NCI-H524 treated with DMSO at 0.1 percent for 48 hours (cell line): Measurements from ENCODE around the gene ASCC2.
"Not testable (repeated sequence)": the region's sequence is repeated elsewhere in the genome, so short reads cannot be mapped to it uniquely, and the experiment has no call there.

Experiments
- DNase-seq: peaks from one replicate; lab custom pipeline; 2025; lab: John Stamatoyannopoulos, UW

ASCC2 gene

GRCh38 chr22:29837741-29838598 is at the start of gene ASCC2:
Gene ASCC2, minus strand, starts transcription at chr22:29838274. Its CDS starts 5,949 bp downstream, at chr22:29832325.
- peak; percentile 84 for DNase-seq

GRCh38 chr22:29887358-29887757 is 49.3 kb upstream of the ASCC2 start:
- no peak for DNase-seq

- DNase-seq = no peak
These were observed 48.5 kb upstream of the ASCC2 start for GRCh38 chr22:29886596-29886995.

DNA sequence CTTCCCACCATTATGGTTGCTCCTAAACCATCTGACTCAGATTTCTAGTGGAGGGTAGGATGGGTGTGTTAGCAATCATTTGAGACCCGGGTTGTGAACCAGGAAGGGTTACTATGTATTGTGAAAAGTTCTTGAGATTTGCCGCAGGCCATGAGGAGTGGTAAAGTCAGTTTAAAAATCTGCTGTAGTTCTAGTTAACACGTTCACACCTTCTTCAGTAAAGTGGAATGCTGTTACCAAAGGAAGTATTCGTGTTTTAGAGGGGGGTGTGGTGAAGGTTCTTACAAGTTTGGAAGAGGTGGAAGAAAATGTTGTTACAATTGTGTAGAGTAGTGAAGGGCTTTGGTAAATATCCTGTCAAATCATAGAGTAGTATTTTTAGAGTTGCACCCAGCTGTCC is 47.5 kb upstream of the ASCC2 start:
- DNase-seq = no peak

DNA sequence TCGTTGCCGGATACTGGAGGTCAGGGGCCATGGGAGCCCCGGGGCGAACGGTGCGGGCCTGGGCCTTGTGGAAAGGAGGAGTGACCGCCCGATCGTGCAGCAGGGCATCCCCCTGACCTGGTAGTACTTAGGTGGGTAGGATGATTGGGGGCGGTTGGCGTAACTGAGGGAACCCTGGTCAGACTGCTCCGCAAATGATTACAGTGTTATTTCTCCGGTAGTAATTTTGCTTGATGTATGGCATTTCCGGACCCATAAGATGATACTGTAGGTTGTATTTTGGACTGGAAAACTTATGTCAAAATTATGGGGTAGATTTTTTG is 45.7 kb upstream of the ASCC2 start:
- no peak for DNase-seq

GRCh38 chr22:29883045-29883774 is 45.1 kb upstream of the ASCC2 start, which contains the start of gene MTMR3:
Gene MTMR3, plus strand, starts transcription at chr22:29883174. Its CDS starts 87,886 bp downstream, at chr22:29971060.
- DNase-seq = no peak

DNA sequence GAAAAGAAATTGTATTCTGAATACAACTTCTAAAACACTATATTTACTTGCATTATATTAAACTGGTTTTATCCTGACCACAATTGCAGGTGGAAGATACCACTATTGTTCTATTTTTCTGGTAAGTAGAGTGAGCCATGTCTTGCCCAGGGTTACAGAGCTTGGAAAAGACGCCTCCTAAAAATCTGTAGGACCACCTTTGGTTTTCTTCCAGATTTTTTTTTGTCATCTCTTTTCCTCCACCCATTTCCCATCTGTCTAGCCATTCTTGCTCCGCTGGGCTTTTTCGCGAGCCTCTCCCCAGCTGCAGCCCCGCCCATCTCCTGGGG is 44.6 kb upstream of the ASCC2 start:
- peak; percentile 74 for DNase-seq

DNA sequence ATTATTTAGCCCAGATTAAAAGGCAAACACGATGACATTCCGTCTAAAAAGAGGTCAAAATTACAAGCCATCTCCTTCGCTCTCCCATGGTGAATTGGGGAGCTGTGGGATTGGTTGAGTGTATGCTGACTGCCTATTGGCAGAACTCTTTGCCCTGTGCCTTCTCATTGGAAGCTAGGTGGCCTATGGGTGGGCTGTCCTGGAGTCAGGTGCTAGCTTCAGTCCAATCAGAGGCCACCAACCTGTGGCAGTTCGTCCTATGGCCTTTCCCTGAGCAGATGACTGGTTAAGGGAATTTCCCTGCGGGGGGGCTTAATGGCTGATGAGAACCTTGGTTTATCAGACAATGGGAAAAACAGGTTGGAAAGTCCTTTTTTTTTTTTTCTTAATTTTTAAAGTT is 41.7 kb upstream of the ASCC2 start:
- DNase-seq = no peak

GRCh38 chr22:29877620-29878019 is 39.5 kb upstream of the ASCC2 start:
- DNase-seq = no peak

- no peak for DNase-seq
These were observed 35.9 kb upstream of the ASCC2 start for GRCh38 chr22:29873943-29874342.

- DNase-seq = no peak
These were observed 34.9 kb upstream of the ASCC2 start for GRCh38 chr22:29872989-29873388.

DNA sequence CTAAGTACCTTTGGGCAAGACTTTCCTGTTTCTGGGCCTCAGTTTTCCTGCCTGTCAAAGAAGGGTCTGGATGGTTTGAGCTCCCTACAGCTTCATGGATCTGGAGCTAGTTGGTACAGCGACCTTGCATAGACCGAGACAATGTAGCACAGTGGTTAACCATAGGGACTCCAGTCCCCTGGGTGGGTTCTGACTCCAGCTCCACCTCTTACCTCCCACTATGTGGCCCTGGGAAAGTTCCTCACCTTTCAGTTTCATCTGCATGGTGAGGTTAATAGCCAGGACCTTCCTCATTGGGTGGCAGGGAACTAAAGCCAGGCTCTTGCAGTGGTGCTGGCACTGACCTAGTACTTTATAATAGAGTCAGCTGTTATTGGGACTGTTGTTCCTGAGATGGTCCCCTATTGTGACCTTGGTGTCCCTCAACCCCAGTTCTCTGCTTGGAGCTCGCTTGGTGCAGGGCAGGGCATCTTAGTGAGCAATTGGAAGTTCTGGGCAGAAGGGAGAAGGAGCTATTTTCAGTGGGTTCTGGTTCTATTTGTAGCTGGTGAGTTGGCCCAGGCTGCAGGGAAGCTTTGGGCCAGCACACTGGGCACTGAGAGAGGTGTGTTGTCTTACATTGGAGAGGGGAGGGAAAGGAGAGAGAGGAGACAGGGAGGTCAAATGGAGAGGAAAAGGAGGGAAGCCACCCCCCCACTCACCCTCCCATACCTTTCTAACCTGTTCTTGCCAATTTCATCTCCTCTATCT is 34.2 kb upstream of the ASCC2 start:
- no peak for DNase-seq

DNA sequence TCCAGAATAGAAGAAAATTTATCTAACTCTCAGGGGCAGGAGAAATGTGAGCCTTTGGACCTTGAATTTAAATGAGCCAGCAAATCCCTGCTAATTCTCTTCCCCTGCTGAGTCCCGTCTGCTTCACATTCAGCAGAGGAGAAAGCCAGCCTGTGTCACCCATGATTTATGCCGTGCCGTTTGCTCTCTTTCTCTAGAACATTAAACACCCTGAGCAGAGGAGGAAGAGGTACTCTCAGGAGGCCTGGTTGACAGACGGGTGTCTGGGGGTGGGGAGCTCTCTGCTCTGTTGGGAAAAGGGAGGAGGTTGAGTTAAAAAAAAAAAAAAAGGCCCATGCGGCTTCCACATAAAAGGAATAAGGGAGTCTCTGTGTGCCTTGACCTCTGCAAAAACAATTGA is 33.6 kb upstream of the ASCC2 start:
- DNase-seq = peak; percentile 93

GRCh38 chr22:29870574-29870973 is 32.5 kb upstream of the ASCC2 start:
- DNase-seq = no peak

- DNase-seq = no peak
These were observed 29.8 kb upstream of the ASCC2 start for GRCh38 chr22:29867851-29868250.

DNA sequence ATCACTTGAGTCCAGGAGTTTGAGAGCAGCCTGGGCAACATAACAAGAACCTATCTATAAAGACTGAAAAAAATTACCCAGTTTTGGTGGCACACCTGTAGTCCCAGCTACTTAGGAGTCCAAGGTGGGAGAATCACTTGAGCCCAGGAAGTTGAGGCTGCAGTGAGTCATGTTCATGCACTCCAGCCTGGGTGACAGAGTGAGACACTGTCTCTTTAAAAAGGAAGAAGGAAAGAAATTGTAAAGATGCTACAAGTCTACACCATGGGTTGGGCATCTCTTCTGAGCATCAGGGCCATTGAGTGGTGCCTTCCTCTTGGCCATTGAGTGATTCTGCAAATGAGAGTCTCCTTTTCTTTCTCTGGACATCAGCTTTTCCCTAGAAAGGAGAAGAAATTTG is 29.2 kb upstream of the ASCC2 start:
- no peak for DNase-seq

DNA sequence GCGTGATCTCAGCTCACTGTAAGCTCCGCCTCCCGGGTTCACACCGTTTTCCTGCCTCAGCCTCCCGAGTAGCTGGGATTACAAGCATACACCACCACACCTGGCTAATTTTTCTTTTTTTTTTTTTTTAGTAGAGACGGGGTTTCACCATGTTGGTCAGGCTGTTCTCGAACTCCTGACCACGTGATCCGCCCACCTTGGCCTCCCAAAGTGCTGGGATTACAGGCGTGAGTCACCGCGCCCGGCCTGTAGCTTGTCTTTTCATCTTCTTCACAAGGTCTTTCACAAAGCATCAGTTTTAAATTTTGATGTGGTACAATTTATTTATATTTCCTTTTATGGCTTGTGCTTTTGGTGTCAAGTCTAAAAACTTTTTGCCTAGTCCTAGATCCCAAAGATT is 27.5 kb upstream of the ASCC2 start:
- DNase-seq = not testable (repeated sequence)

DNA sequence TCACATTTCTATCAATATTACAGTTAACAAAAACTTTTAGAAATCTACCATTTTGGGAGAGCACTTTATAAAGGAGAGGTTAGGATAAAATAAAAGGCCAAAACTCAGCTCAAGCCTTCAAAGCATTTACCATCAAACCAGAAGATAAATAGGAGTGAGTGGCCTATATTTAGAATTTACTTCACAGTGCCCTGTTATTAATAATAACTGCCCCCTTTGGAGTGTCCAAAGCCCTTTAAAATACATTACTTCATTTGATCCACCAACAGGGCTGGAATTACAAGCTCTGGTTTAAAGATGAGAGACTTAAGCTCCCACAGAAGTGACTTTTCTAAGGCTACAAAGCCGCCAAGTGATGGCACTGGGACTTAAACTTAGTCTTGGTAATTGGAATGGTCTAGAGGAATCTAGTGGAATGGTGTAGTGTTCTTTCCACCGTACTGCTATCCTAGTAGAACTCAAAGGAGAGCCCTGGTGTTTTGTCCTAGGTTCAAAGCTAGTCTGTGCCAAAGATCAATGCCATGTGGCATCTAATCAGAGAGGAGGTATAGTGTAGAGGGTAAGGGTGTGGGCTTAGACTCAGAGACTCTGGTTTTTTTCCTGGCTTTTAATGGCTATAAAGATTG is 23.7 kb upstream of the ASCC2 start:
- DNase-seq = no peak

DNA sequence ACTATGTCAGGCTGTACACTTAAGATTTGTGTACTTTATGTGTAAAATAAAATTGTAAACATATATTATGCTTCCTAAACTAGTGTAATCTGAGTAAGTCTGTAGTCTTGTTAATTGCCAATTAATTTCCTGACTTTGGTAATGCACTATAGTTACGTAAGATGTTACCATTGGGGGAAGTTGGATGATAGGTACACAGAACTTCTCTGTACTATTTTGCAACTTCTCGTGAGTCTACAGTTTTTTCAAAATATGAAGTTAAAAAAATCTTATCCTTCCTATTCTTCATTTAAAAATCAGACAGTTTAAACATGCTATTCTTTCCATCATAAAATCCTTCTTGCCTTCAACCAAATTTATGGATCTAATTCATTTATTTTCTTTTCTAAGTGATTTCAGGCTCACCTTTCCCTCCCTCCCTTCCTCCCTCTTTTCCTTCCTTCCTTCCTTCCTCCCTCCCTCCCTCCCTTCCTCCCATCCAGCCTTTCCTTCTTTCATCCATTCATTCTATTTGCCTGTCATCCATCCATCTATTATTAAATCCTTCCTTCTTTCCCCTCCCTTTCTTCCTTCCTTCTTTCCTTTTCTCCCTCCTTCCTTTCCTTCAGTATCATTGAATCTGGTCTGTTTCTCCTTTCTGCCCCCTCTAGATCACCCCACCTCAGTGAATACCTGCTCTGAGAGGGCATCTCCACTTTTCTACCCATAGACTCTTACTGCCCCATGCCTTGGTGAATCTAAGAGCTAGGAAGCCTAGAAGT is 22.1 kb upstream of the ASCC2 start:
- no peak for DNase-seq

DNA sequence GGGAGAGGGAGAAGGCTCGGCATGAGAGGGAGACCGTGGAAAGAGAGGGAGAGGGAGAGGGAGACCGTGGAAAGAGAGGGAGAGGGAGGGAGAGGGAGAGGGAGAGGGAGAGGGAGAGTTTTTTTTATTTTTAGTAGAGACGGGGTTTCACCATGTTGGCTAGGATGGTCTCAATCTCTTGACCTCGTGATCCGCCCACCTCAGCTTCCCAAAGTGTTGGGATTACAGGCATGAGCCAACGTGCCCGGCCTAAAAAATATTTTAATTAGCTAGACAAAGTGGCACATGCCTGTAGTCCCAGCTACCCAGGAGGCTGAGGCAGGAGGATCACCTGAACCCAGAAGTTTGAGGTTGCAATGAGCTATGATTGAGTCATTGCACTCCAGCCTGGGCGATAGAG is 21.0 kb upstream of the ASCC2 start:
- DNase-seq = not testable (repeated sequence)

DNA sequence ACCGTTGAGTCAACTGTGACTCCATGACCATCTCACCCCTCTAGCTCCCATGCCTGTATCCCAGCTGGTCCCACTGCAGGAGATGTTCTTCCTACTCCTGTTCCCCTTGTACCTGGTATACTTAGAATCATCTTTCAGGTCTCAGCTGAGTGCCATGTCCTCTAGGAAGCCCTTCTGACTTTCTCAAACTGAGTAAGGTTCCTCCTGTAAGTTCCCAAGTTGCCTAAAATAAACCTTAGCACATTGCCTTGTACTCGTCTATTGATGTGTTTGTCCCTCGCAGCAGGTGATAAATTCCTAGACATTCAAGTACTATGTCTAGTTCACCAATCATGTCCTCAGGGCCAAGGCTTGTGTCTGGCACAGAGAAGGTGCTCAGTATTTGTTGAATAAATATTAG is 18.4 kb upstream of the ASCC2 start:
- no peak for DNase-seq
